HepG2 (cell line): ENCODE results near the gene ADRA2B. TPM values are rescaled to one million over a fixed set of nuclear protein-coding genes. Genes with fewer than 3 reads are reported as not detected.

Experiments used
- ATAC-seq: fragments of 200-7000 bp; cut with Tn5 transposase; 3 replicates; pipeline ENCODE4 v1.9.1; 2020; ENCODE audit warnings: mild to moderate bottlenecking, moderate library complexity
- BruUV-seq: library from RNA; stranded (reverse); fragments of 400-500 nt; replicated peaks from 2 replicates; lab custom pipeline; 2021; lab: Mats Ljungman, UMichigan
- CTCF ChIA-PET: fragments of 300-600 bp; formaldehyde crosslinking; extraction: SDS; loops from one replicate; lab custom pipeline; 2021; ENCODE audit warnings: low total read pairs, inconsistent platforms, low intra/inter-chr PET ratio; lab: Yijun Ruan, JAX
- POLR2A ChIA-PET: fragments of 350-600 bp; sonication (Branson Sonifier 250); formaldehyde crosslinking; loops from one replicate; lab custom pipeline; 2020; ENCODE audit warnings: antibody characterized with exemption, inconsistent platforms; lab: Yijun Ruan, JAX
- DNase-seq: peaks from one replicate; pipeline ENCODE4 v3.0.0-alpha.2; 2015; ENCODE audit warnings: low spot score
- FAIRE-seq: peaks from 3 replicates; lab custom pipeline; 2011; peaks lifted over from hg19 to GRCh38; lab: Jason Lieb, UNC
- H2AFZ ChIP-seq: one replicate; pipeline ENCODE4 v1.6.1; 2011; ENCODE audit warnings: low read length, inconsistent platforms
- H3K27ac ChIP-seq: fragments of 300-600 bp; 3 replicates; pipeline ENCODE4 v1.8.0; 2011; ENCODE audit warnings: mixed run types, mild to moderate bottlenecking, mixed read lengths, low read length, inconsistent platforms; ENCODE audit not compliant: insufficient read depth; ENCODE audit errors: extremely low read length
- H3K27me3 ChIP-seq, 2 experiments: fragments of 200-600 bp in 1 of 2; 2 replicates in 1 of 2; 3 replicates in 1 of 2; pipeline versions ENCODE4 v1.6.0 to v1.8.0; 2011; ENCODE audit warnings: low read length in 2 of 2, mild to moderate bottlenecking in 2 of 2, moderate library complexity in 2 of 2, inconsistent platforms in 1 of 2; ENCODE audit not compliant: insufficient read depth in 2 of 2, control insufficient read depth in 1 of 2
- H3K36me3 ChIP-seq, 2 experiments: fragments of 200-600 bp in 1 of 2; replicated peaks in 1 of 2; 2 replicates in 1 of 2; 3 replicates in 1 of 2; pipeline versions ENCODE4 v1.5.1 to v1.8.0; 2011; ENCODE audit warnings: low read length in 2 of 2, inconsistent platforms in 1 of 2; ENCODE audit not compliant: insufficient read depth in 2 of 2, control insufficient read depth in 1 of 2
- H3K4me1 ChIP-seq: 2 replicates; pipeline ENCODE4 v1.5.1; 2012; ENCODE audit warnings: low read length, inconsistent platforms; ENCODE audit not compliant: insufficient read depth
- H3K4me2 ChIP-seq: 2 replicates; pipeline ENCODE4 v1.6.0; 2011; ENCODE audit warnings: low read depth, low read length, inconsistent platforms
- H3K4me3 ChIP-seq, 3 experiments: fragments of 200-600 bp in 1 of 3; sonication (generic), shearing (Covaris generic) in 1 of 3; replicated peaks in 1 of 3; 2 replicates each; pipeline ENCODE4 v1.5.1; 2011 to 2016; ENCODE audit warnings: low read length in 3 of 3, inconsistent platforms in 2 of 3, low read depth in 2 of 3, mild to moderate bottlenecking in 2 of 3, control low read depth in 1 of 3, mixed read lengths in 1 of 3; ENCODE audit not compliant: insufficient read depth in 1 of 3
- H3K79me2 ChIP-seq: one replicate; pipeline ENCODE4 v1.6.1; 2011; ENCODE audit warnings: low read length, inconsistent platforms; ENCODE audit not compliant: insufficient read depth
- H3K9ac ChIP-seq: 2 replicates; pipeline ENCODE4 v1.6.0; 2011; ENCODE audit warnings: mild to moderate bottlenecking, low read depth, low read length, inconsistent platforms; ENCODE audit not compliant: insufficient read depth
- H3K9me3 ChIP-seq: 2 replicates; pipeline ENCODE4 v1.5.1; 2012; ENCODE audit warnings: mild to moderate bottlenecking, low read length
- H4K20me1 ChIP-seq: 2 replicates; pipeline ENCODE4 v1.6.0; 2011; ENCODE audit warnings: inconsistent platforms, mild to moderate bottlenecking, low read length, moderate library complexity; ENCODE audit not compliant: insufficient read depth
- BHLHE40 ChIP-seq: IDR thresholded peaks from 2 replicates; pipeline ENCODE4 v1.6.1; 2011; ENCODE audit warnings: low read length, improper control_type of control experiment
- CREBL2 ChIP-seq: sonication (generic); formaldehyde crosslinking; IDR thresholded peaks from 2 replicates; pipeline ENCODE4 v1.8.1; 2023; ENCODE audit warnings: missing genetic modification reagents, mild to moderate bottlenecking, borderline replicate concordance
- EZH2 ChIP-seq: conservative IDR thresholded peaks from 2 replicates; pipeline ENCODE4 v1.6.1; 2012; ENCODE audit warnings: mild to moderate bottlenecking, low read depth, low read length, moderate library complexity
- GLMP ChIP-seq: sonication (generic); formaldehyde crosslinking; IDR thresholded peaks from 2 replicates; pipeline ENCODE4 v1.9.0; 2021; ENCODE audit warnings: missing genetic modification reagents, mild to moderate bottlenecking, borderline replicate concordance
- HDAC2 ChIP-seq: sonication (generic); formaldehyde crosslinking; IDR thresholded peaks from 2 replicates; pipeline ENCODE4 v1.4.0; 2020; ENCODE audit warnings: missing genetic modification reagents
- HHEX ChIP-seq: IDR thresholded peaks from 2 replicates; pipeline ENCODE4 v1.6.1; 2016; ENCODE audit warnings: control low read depth
- HIC2 ChIP-seq: sonication (generic); formaldehyde crosslinking; IDR thresholded peaks from 2 replicates; pipeline ENCODE4 v1.9.0; 2022; ENCODE audit warnings: low read depth, missing genetic modification reagents
- SP5 ChIP-seq: IDR thresholded peaks from 2 replicates; pipeline ENCODE4 v1.6.1; 2016; ENCODE audit warnings: low read depth, borderline replicate concordance
- ZBTB8A ChIP-seq: sonication (generic); formaldehyde crosslinking; IDR thresholded peaks from 2 replicates; pipeline ENCODE4 v1.4.0; 2020; ENCODE audit warnings: mild to moderate bottlenecking, low read depth, missing genetic modification reagents, borderline replicate concordance
- ZFP91 ChIP-seq: sonication (generic); formaldehyde crosslinking; IDR thresholded peaks from 2 replicates; pipeline ENCODE4 v1.9.0; 2022; ENCODE audit warnings: missing genetic modification reagents, mild to moderate bottlenecking, borderline replicate concordance
- ZMAT5 ChIP-seq: sonication (generic); formaldehyde crosslinking; IDR thresholded peaks from 2 replicates; pipeline ENCODE4 v1.5.0; 2020; ENCODE audit warnings: mild to moderate bottlenecking, low read depth, missing genetic modification reagents, borderline replicate concordance
- ZNF264 ChIP-seq: sonication (generic); formaldehyde crosslinking; IDR thresholded peaks from 2 replicates; pipeline ENCODE4 v1.4.0; 2020; ENCODE audit warnings: missing genetic modification reagents
- ZNF850 ChIP-seq: sonication (generic); formaldehyde crosslinking; conservative IDR thresholded peaks from 2 replicates; pipeline ENCODE4 v1.9.0; 2021; ENCODE audit warnings: mild to moderate bottlenecking, missing genetic modification reagents
- WGBS: methylation state at CpG from one replicate; pipeline ENCODE4 v1.1.6; 2017; ENCODE audit warnings: low lambda C conversion rate; 5-methylcytosine and 5-hydroxymethylcytosine counted together
- in situ Hi-C: cut with HindIII; loops from 2 replicates; pipeline ENCODE4 v1.10.0; 2017; ENCODE audit warnings: low pct_unique_long_range_greater_than_20kb; ENCODE audit not compliant: extremely low pct_ligation_motif_present
- intact Hi-C: fragments of 100-400 bp; cut with micrococcal nuclease; formaldehyde crosslinking; loops from one replicate; pipeline ENCODE4 v1.10.0; 2022; ENCODE audit not compliant: unreplicated experiment
- polyA plus RNA-seq, 8 experiments: library from polyadenylated mRNA; depleted of rRNA in 3 of 8; stranded (reverse) in 7 of 8; unstranded in 1 of 8; fragments of >200 nt; fragmentation: Illumina TruSeq in 4 of 8; extraction: Trizol in 4 of 8; gene quantifications; 2 replicates each; pipeline versions ENCODE4 v1.2.1 to v1.2.3, GENCODE V29; 2011 to 2016; ENCODE audit warnings: low read depth in 4 of 8, missing spikeins in 1 of 8, mixed read lengths in 1 of 8; ENCODE audit not compliant: insufficient read depth in 1 of 8
- total RNA-seq, 5 experiments: library from RNA; depleted of rRNA; stranded (reverse); fragments of >200 nt; fragmentation: Illumina TruSeq; extraction: Trizol; gene quantifications; 2 replicates each; pipeline ENCODE4 v1.2.3, GENCODE V29; 2016; ENCODE audit warnings: low read depth in 1 of 5

The ADRA2B gene
- total and polyA plus RNA-seq, 2 of the 13 experiments (the other 11 are each of a cell fraction or from before 2014, with no cell fraction given), result not detected

- no peaks in the 10 kb centered on the region for H3K79me2 ChIP-seq
- H3K4me3 ChIP-seq, result no peak overlapping the region
- peaks cover 15% of the 10 kb centered on the region; the same call in 1 of the 2 replicates for H3K4me1 ChIP-seq
- H4K20me1 ChIP-seq, result no peaks in the 10 kb centered on the region
- POLR2A ChIA-PET, result no interaction called here
- H3K9me3 ChIP-seq, result no peaks in the 10 kb centered on the region
- H3K9ac ChIP-seq, result no peak overlapping the region
- DNase-seq (no peak), FAIRE-seq (no peak), ATAC-seq (no peak)
- H2AFZ ChIP-seq, result no peak overlapping the region
- in situ Hi-C loops (loop anchor here (25.0 kb wide), 2 partner anchors 109 to 284 kb away; no protein-coding TSS in a partner anchor), intact Hi-C loops (no loop called here)
- H3K27me3 ChIP-seq, result peaks cover 23 to 83% of the 10 kb centered on the region in 2 experiments
- no peak overlapping the region for H3K27ac ChIP-seq
- no peak overlapping the region for H3K4me2 ChIP-seq
- BruUV-seq, result no TSS peak
- 10% methylated on average over 7 of the region's 7 CpGs for WGBS
- CTCF ChIA-PET, result no interaction called here
- no peaks in the 10 kb centered on the region for H3K36me3 ChIP-seq
- TF ChIP-seq GLMP (CRISPR knock-in tag) (no peak), ZBTB8A (CRISPR knock-in tag) (no peak), SP5 (CRISPR knock-in tag) (no peak), HHEX (no peak), ZMAT5 (CRISPR knock-in tag) (no peak), EZH2 (no peak), BHLHE40 (no peak), CREBL2 (CRISPR knock-in tag) (no peak), HIC2 (CRISPR knock-in tag) (no peak), ZNF264 (CRISPR knock-in tag) (no peak), HDAC2 (no peak), ZFP91 (no peak), ZNF850 (CRISPR knock-in tag) (no peak)
These were observed 4.6 kb upstream of the ADRA2B start for GRCh38 chr2:96120991-96121390.
